PFSK-1 (cell line): ENCODE results near the gene LSAMP.

Source experiments
- FOXP2 ChIP-seq: optimal IDR thresholded peaks from 2 replicates; pipeline ENCODE3; 2011; ENCODE audit warnings: borderline replicate concordance, control low read depth, inconsistent platforms; ENCODE audit not compliant: insufficient read depth; ENCODE audit errors: extremely low read length, extremely low read depth
- POLR2AphosphoS5 ChIP-seq: IDR thresholded peaks from 2 replicates; pipeline ENCODE4 v1.6.1; 2012; ENCODE audit warnings: low read depth, mild to moderate bottlenecking, control low read depth, low read length, moderate library complexity
- REST ChIP-seq, 2 experiments: IDR thresholded peaks; 2 replicates each; pipeline versions ENCODE4 v1.6.1 to v1.8.0; 2011 to 2012; ENCODE audit warnings: low read depth in 2 of 2, low read length in 2 of 2, control low read depth in 1 of 2, inconsistent platforms in 1 of 2, mild to moderate bottlenecking in 1 of 2, moderate library complexity in 1 of 2; ENCODE audit not compliant: insufficient read depth in 1 of 2
- SIN3A ChIP-seq: IDR thresholded peaks from 2 replicates; pipeline ENCODE4 v1.6.1; 2012; ENCODE audit warnings: mild to moderate bottlenecking, low read length, moderate library complexity, borderline replicate concordance; ENCODE audit not compliant: insufficient read depth
- TAF1 ChIP-seq: IDR thresholded peaks from 2 replicates; pipeline ENCODE4 v1.6.1; 2012; ENCODE audit warnings: low read length, control low read depth, borderline replicate concordance; ENCODE audit not compliant: insufficient read depth

The LSAMP gene

GRCh38 chr3:116399701-116400226 lies 45.5 kb downstream of the LSAMP start:
- TF ChIP-seq POLR2AphosphoS5 (no peak), TAF1 (no peak), SIN3A (no peak), REST (IDR thresholded peaks at IDR 0.05; ENCODE audit: insufficient read depth in 1 of 2, low read depth in 2 of 2, low read length in 2 of 2) (no peak), FOXP2 (no peak)

DNA sequence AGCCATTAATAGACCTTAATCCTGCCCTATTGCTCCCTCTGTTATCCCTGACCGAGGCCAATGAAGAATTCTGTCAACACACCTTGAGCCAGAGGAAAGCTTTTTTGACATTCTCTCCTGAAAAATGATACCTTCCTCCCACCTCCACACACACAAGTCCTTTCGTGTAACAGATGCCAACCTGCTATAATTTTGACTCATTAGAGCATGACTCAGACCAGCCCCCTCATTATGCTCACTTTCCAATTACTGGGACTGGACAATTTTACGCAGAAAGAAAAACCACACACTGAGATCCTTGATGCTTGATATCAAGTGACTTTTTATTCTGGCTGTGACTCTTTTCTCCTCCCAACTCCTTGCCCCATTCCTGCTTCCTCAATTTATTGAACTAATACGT lies 50.9 kb downstream of the LSAMP start:
- no peak for TF ChIP-seq TAF1
- TF ChIP-seq SIN3A, result no peak
- no peak for TF ChIP-seq REST (IDR thresholded peaks at IDR 0.05; ENCODE audit: insufficient read depth in 1 of 2, low read depth in 2 of 2, low read length in 2 of 2)

DNA sequence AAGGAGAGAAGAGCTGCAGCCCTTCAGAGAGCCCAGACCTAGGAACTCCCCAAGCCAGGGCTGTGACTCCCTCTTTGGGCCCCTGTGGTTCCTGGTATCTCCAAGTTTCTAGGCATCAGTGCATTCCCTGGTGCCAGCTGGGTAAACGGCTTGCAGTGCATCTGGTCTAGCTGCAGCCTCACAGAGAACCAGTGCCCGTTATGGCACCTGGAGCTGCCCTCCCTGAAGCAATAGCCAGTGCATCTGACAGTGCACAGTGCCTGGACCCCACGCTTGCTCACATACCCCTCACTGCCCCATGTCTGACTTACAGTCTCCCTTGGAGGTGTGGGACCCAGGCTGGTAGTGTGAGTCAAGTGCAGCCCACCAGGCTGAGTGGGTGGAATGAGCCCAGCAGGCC lies 52.1 kb downstream of the LSAMP start:
- TF ChIP-seq REST (IDR thresholded peaks at IDR 0.05; ENCODE audit: insufficient read depth in 1 of 2, low read depth in 2 of 2, low read length in 2 of 2) (no peak), SIN3A (no peak), POLR2AphosphoS5 (no peak), TAF1 (no peak), FOXP2 (no peak)

DNA sequence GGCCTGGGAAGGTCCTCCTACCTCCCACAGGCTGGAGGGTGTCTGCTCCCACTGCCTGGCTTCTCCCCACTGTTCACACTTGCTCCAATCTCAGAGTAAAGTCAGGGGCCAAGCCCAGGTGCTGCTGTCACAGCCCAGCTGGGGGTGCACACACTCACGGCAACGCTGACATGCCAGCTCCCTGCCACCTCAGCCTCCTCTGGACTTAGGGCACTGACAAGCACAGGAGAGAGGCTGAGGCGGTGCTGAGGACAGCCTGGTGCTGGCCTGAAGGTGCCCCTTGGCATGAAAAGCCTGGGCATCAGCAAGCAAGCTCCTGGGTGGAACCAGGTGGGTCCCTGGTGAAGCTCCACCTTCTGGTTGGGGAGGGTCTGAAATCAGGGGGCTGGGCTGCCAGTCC lies 53.0 kb downstream of the LSAMP start:
- TF ChIP-seq FOXP2, result no peak
- no peak for TF ChIP-seq REST (IDR thresholded peaks at IDR 0.05; ENCODE audit: insufficient read depth in 1 of 2, low read depth in 2 of 2, low read length in 2 of 2)
